ENCODE data around the gene ALPI. TPM values are rescaled to one million over a fixed set of nuclear protein-coding genes. Genes with fewer than 3 reads are reported as not detected.

ALPI gene
- total RNA-seq, 1 experiment from 2014 or later: not detected

- TF ChIP-seq ATF3 (IDR thresholded peaks at IDR 0.05): no peak
- TF ChIP-seq FOSL1 (IDR thresholded peaks at IDR 0.05; ENCODE audit: low read depth): no peak
- no peak for TF ChIP-seq SIN3A (IDR thresholded peaks at IDR 0.05; ENCODE audit: low read depth)
- TF ChIP-seq POLR2AphosphoS5 (IDR thresholded peaks at IDR 0.05; ENCODE audit: low read depth, low read length): no peak
- no peak for TF ChIP-seq EZH2phosphoT487 (IDR thresholded peaks at IDR 0.05; ENCODE audit: borderline replicate concordance)
- TF ChIP-seq ZFX (IDR thresholded peaks at IDR 0.05): no peak
- no peak for TF ChIP-seq SRF (IDR thresholded peaks at IDR 0.05; ENCODE audit: low read depth)
Measured at GRCh38 chr2:232476791-232477190, 20.8 kb downstream of the ALPI start (continued).

GRCh38 chr2:232477751-232478510 is 22.0 kb downstream of the ALPI start:
- Histone ChIP-seq H4K20me1 (ENCODE audit: insufficient read depth) (no peaks in the 10 kb centered on the region), H3K27me3 (ENCODE audit: insufficient read depth, low read length) (peaks cover 18% of the 10 kb centered on the region; the same call in 1 of the 2 replicates), H3K4me2 (ENCODE audit: low read length) (no peak overlapping the region), H3K9me3 (ENCODE audit: control insufficient read depth in 1 of 2, insufficient read depth in 1 of 2, low read depth in 1 of 2, low read length in 2 of 2) (no peaks in the 10 kb centered on the region), H3K4me1 (ENCODE audit: control insufficient read depth in 1 of 2, insufficient read depth in 2 of 2, low read length in 2 of 2) (no peaks in the 10 kb centered on the region), H3K79me2 (ENCODE audit: insufficient read depth, low read length) (no peaks in the 10 kb centered on the region), H3K4me3 (replicated peaks in 1 of 2; ENCODE audit: low read depth in 1 of 2, low read length in 2 of 2) (no peak overlapping the region), H2AFZ (ENCODE audit: low read depth, low read length, poor library complexity, severe bottlenecking) (no peak overlapping the region), H3K36me3 (ENCODE audit: control insufficient read depth in 1 of 2, insufficient read depth in 2 of 2, low read length in 2 of 2) (no peaks in the 10 kb centered on the region), H3K9ac (ENCODE audit: low read length) (no peak overlapping the region), H3K27ac (ENCODE audit: low read depth, low read length) (no peak overlapping the region), H3K9me2 (ENCODE audit: insufficient read depth) (no peaks in the 10 kb centered on the region)
- ChIA-PET CTCF (no interaction called here), RAD21 (ENCODE audit: low non-redundant PET in 1 of 2, low total read pairs in 2 of 2, uncharacterized antibody in 2 of 2, unreplicated experiment in 2 of 2) (no interaction called here), POLR2A (no interaction called here)
- BruUV-seq (replicated peaks): no TSS peak
- intact Hi-C loops (cut with micrococcal nuclease): no loop called here
- DNase-seq (ENCODE audit: low read depth, low spot score) (no peak), ATAC-seq (no peak)
- TF ChIP-seq ATF3 (IDR thresholded peaks at IDR 0.05) (no peak), YY1 (IDR thresholded peaks at IDR 0.05; ENCODE audit: extremely low read depth, insufficient replicate concordance, low read depth, low read length) (no peak), CEBPB (IDR thresholded peaks at IDR 0.05; ENCODE audit: low read depth) (no peak), SP1 (IDR thresholded peaks at IDR 0.05; ENCODE audit: low read depth) (no peak), JUND (IDR thresholded peaks at IDR 0.05) (no peak), ZNF274 (IDR thresholded peaks at IDR 0.05; ENCODE audit: low read depth, low read length) (no peak), POLR2AphosphoS5 (IDR thresholded peaks at IDR 0.05; ENCODE audit: low read depth, low read length) (no peak), MAX (IDR thresholded peaks at IDR 0.05) (no peak), RAD21 (IDR thresholded peaks at IDR 0.05; ENCODE audit: low read depth) (no peak), SIN3A (IDR thresholded peaks at IDR 0.05; ENCODE audit: low read depth) (no peak), FOSL1 (IDR thresholded peaks at IDR 0.05; ENCODE audit: low read depth) (no peak), EZH2 (IDR thresholded peaks at IDR 0.05) (no peak), POLR2A (IDR thresholded peaks at IDR 0.05; ENCODE audit: borderline replicate concordance, extremely low read depth, insufficient read depth, insufficient read length) (no peak), ELF1 (IDR thresholded peaks at IDR 0.05; ENCODE audit: borderline replicate concordance, low read depth) (no peak), EZH2phosphoT487 (IDR thresholded peaks at IDR 0.05; ENCODE audit: borderline replicate concordance) (no peak), ZBTB33 (IDR thresholded peaks at IDR 0.05; ENCODE audit: extremely low read depth, insufficient replicate concordance, low read length) (no peak), EGR1 (IDR thresholded peaks at IDR 0.05; ENCODE audit: low read depth) (no peak), CTCF (IDR thresholded peaks at IDR 0.05 in 2 of 3, conservative IDR thresholded peaks at IDR 0.05 in 1 of 3; ENCODE audit: borderline replicate concordance in 1 of 3, insufficient read depth in 1 of 3, low read depth in 2 of 3, low read length in 2 of 3) (no peak)

Data from HCT116 (cell line).